Caki2 (cell line): ENCODE data around the gene NLN. TPM values are rescaled to one million over a fixed set of nuclear protein-coding genes. Genes with fewer than 3 reads are reported as not detected.
"Not testable (repeated sequence)": the region's sequence is repeated elsewhere in the genome, so short reads cannot be mapped to it uniquely, and the experiment has no call there.

Source experiments
- DNase-seq: peaks from one replicate; pipeline ENCODE4 v3.0.0-alpha.2; 2015; ENCODE audit warnings: low read depth
- in situ Hi-C: cut with HindIII; loops from 2 replicates; pipeline ENCODE4 v1.10.0; 2016; ENCODE audit warnings: low sequenced_read_pairs, low pct_unique_long_range_greater_than_20kb, mixed read lengths
- total RNA-seq: library from RNA; depleted of rRNA; stranded (reverse); fragments of >200 nt; shearing (Covaris generic); gene quantifications from 2 replicates; pipeline ENCODE4 v1.2.3, GENCODE V29; 2014; ENCODE audit warnings: low replicate concordance; rRNA removed

The NLN gene
- 51.3 and 61.0 TPM in 2 replicates for total RNA-seq

GRCh38 chr5:65721720-65722574 lies at the start of gene NLN, which contains the start of gene SGTB:
TSS of gene NLN (plus strand) at chr5:65722205. CDS start at chr5:65722374, 169 bp downstream.
TSS of gene SGTB (minus strand) at chr5:65722109. CDS start at chr5:65720807, 1,302 bp downstream.
- in situ Hi-C loops: no loop called here
- DNase-seq: peak; percentile 65

GRCh38 chr5:65672796-65673195 lies 49.2 kb upstream of the NLN start:
- no peak for DNase-seq
- in situ Hi-C loops: no loop called here

GRCh38 chr5:65674749-65675148 lies 47.3 kb upstream of the NLN start:
- no peak for DNase-seq
- in situ Hi-C loops: no loop called here

GRCh38 chr5:65676056-65676455 lies 45.9 kb upstream of the NLN start:
- in situ Hi-C loops, DNase-seq: not testable (repeated sequence)

GRCh38 chr5:65682148-65682547 lies 39.9 kb upstream of the NLN start:
- in situ Hi-C loops: no loop called here

GRCh38 chr5:65693121-65693520 lies 28.9 kb upstream of the NLN start:
- in situ Hi-C loops: no loop called here
- no peak for DNase-seq

More at GRCh38 chr5:65682148-65682547, 39.9 kb upstream of the NLN start:
- no peak for DNase-seq

GRCh38 chr5:65695162-65695755 lies 26.7 kb upstream of the NLN start:
- in situ Hi-C loops: no loop called here
- no peak for DNase-seq

GRCh38 chr5:65695896-65696295 lies 26.1 kb upstream of the NLN start:
- no peak for DNase-seq
- in situ Hi-C loops: no loop called here

- in situ Hi-C loops: no loop called here
- no peak for DNase-seq
These were observed 25.1 kb upstream of the NLN start for GRCh38 chr5:65696892-65697291.

GRCh38 chr5:65699338-65699737 lies 22.7 kb upstream of the NLN start:
- in situ Hi-C loops: no loop called here
- no peak for DNase-seq

- in situ Hi-C loops: no loop called here
- DNase-seq: no peak
These were observed 20.0 kb upstream of the NLN start for GRCh38 chr5:65702036-65702435.

- in situ Hi-C loops: no loop called here
These were observed 17.3 kb upstream of the NLN start for GRCh38 chr5:65704621-65705239.

GRCh38 chr5:65707663-65708062 lies 14.3 kb upstream of the NLN start:
- in situ Hi-C loops: no loop called here

More at GRCh38 chr5:65704621-65705239, 17.3 kb upstream of the NLN start:
- no peak for DNase-seq

GRCh38 chr5:65708145-65708544 lies 13.9 kb upstream of the NLN start:
- in situ Hi-C loops: no loop called here
- DNase-seq: no peak

More at GRCh38 chr5:65707663-65708062, 14.3 kb upstream of the NLN start:
- DNase-seq: no peak

GRCh38 chr5:65718576-65719310 lies 3.3 kb upstream of the NLN start:
- in situ Hi-C loops: no loop called here
- no peak for DNase-seq

GRCh38 chr5:65721050-65721719 lies 820 bp upstream of the NLN start:
- no peak for DNase-seq
- in situ Hi-C loops: no loop called here

- DNase-seq: peak; percentile 58
- in situ Hi-C loops: no loop called here
These were observed 784 bp downstream of the NLN start for GRCh38 chr5:65722575-65723403.
